ENCODE results near the gene PRB4.

PRB4 gene

GRCh38 chr12:11321980-11322379 lies 11.7 kb upstream of the PRB4 start:
- TF ChIP-seq REST (IDR thresholded peaks at IDR 0.05; ENCODE audit: low read depth): no peak
- no peak for TF ChIP-seq TEAD4 (IDR thresholded peaks at IDR 0.05)
- no peak for TF ChIP-seq EGR1 (IDR thresholded peaks at IDR 0.05)
- TF ChIP-seq CEBPB (IDR thresholded peaks at IDR 0.05): no peak
- TF ChIP-seq MAX (IDR thresholded peaks at IDR 0.05): no peak
- TF ChIP-seq YY1 (IDR thresholded peaks at IDR 0.05; ENCODE audit: low read depth): no peak
- TF ChIP-seq RAD21 (IDR thresholded peaks at IDR 0.05; ENCODE audit: low read depth): no peak
- no peak for TF ChIP-seq ZBTB7A (IDR thresholded peaks at IDR 0.05; ENCODE audit: low read depth)
- no peak for TF ChIP-seq TCF12 (IDR thresholded peaks at IDR 0.05; ENCODE audit: low read depth)
- TF ChIP-seq NFIC (IDR thresholded peaks at IDR 0.05): no peak
- no peak for TF ChIP-seq FOXM1 (IDR thresholded peaks at IDR 0.05; ENCODE audit: borderline replicate concordance, low read depth)
- no peak for TF ChIP-seq TAF1 (IDR thresholded peaks at IDR 0.05; ENCODE audit: low read depth)
- TF ChIP-seq EP300 (IDR thresholded peaks at IDR 0.05; ENCODE audit: borderline replicate concordance): no peak
- no peak for TF ChIP-seq CREB1 (IDR thresholded peaks at IDR 0.05; ENCODE audit: low read depth)
- TF ChIP-seq USF1 (IDR thresholded peaks at IDR 0.05): no peak

- no peak for TF ChIP-seq MAX (IDR thresholded peaks at IDR 0.05)
- TF ChIP-seq TCF12 (IDR thresholded peaks at IDR 0.05; ENCODE audit: low read depth): no peak
- TF ChIP-seq TEAD4 (IDR thresholded peaks at IDR 0.05): no peak
- TF ChIP-seq USF1 (IDR thresholded peaks at IDR 0.05): no peak
- TF ChIP-seq EGR1 (IDR thresholded peaks at IDR 0.05): no peak
- TF ChIP-seq FOXM1 (IDR thresholded peaks at IDR 0.05; ENCODE audit: borderline replicate concordance, low read depth): no peak
- no peak for TF ChIP-seq YY1 (IDR thresholded peaks at IDR 0.05; ENCODE audit: low read depth)
- no peak for TF ChIP-seq ZBTB7A (IDR thresholded peaks at IDR 0.05; ENCODE audit: low read depth)
- no peak for TF ChIP-seq TAF1 (IDR thresholded peaks at IDR 0.05; ENCODE audit: low read depth)
- TF ChIP-seq CEBPB (IDR thresholded peaks at IDR 0.05): no peak
- TF ChIP-seq NFIC (IDR thresholded peaks at IDR 0.05): no peak
- no peak for TF ChIP-seq RAD21 (IDR thresholded peaks at IDR 0.05; ENCODE audit: low read depth)
- TF ChIP-seq CREB1 (IDR thresholded peaks at IDR 0.05; ENCODE audit: low read depth): no peak
These were observed 3.1 kb downstream of the PRB4 start for GRCh38 chr12:11307143-11307542.

GRCh38 chr12:11273449-11273848 lies 36.8 kb downstream of the PRB4 start:
- TF ChIP-seq RAD21 (IDR thresholded peaks at IDR 0.05; ENCODE audit: low read depth) (no peak), TAF1 (IDR thresholded peaks at IDR 0.05; ENCODE audit: low read depth) (no peak), TEAD4 (IDR thresholded peaks at IDR 0.05) (no peak), CREB1 (IDR thresholded peaks at IDR 0.05; ENCODE audit: low read depth) (no peak), YY1 (IDR thresholded peaks at IDR 0.05; ENCODE audit: low read depth) (no peak), EGR1 (IDR thresholded peaks at IDR 0.05) (no peak), USF1 (IDR thresholded peaks at IDR 0.05) (no peak), TCF12 (IDR thresholded peaks at IDR 0.05; ENCODE audit: low read depth) (no peak), MAX (IDR thresholded peaks at IDR 0.05) (no peak), NFIC (IDR thresholded peaks at IDR 0.05) (no peak), REST (IDR thresholded peaks at IDR 0.05; ENCODE audit: low read depth) (no peak), CEBPB (IDR thresholded peaks at IDR 0.05) (no peak)

- TF ChIP-seq CREB1 (IDR thresholded peaks at IDR 0.05; ENCODE audit: low read depth) (no peak), CEBPB (IDR thresholded peaks at IDR 0.05) (no peak), EP300 (IDR thresholded peaks at IDR 0.05; ENCODE audit: borderline replicate concordance) (no peak), TCF12 (IDR thresholded peaks at IDR 0.05; ENCODE audit: low read depth) (no peak), NFIC (IDR thresholded peaks at IDR 0.05) (no peak), RAD21 (IDR thresholded peaks at IDR 0.05; ENCODE audit: low read depth) (no peak), MAX (IDR thresholded peaks at IDR 0.05) (no peak), TAF1 (IDR thresholded peaks at IDR 0.05; ENCODE audit: low read depth) (no peak), EGR1 (IDR thresholded peaks at IDR 0.05) (no peak), ZBTB7A (IDR thresholded peaks at IDR 0.05; ENCODE audit: low read depth) (no peak), TEAD4 (IDR thresholded peaks at IDR 0.05) (no peak), USF1 (IDR thresholded peaks at IDR 0.05) (no peak), REST (IDR thresholded peaks at IDR 0.05; ENCODE audit: low read depth) (no peak), YY1 (IDR thresholded peaks at IDR 0.05; ENCODE audit: low read depth) (no peak), FOXM1 (IDR thresholded peaks at IDR 0.05; ENCODE audit: borderline replicate concordance, low read depth) (no peak)
These were observed 40.6 kb downstream of the PRB4 start, which contains the start of gene PRB3 for GRCh38 chr12:11269607-11270006. Gene PRB3, minus strand, starts transcription at chr12:11269707. Its CDS starts 38 bp downstream, at chr12:11269669.

Measured in Ishikawa (cell line).